Smooth muscle cell (in vitro differentiated cells): ENCODE measurements around the gene PLEKHJ1. TPM values are rescaled to one million over a fixed set of nuclear protein-coding genes. Genes with fewer than 3 reads are reported as not detected.

Experiments
- DNase-seq: peaks from one replicate; lab custom pipeline; 2025; ENCODE audit not compliant: unreplicated experiment; lab: John Stamatoyannopoulos, UW
- H2AFZ ChIP-seq: fragments of 200-600 bp; sonication (generic); 2 replicates; pipeline ENCODE4 v1.6.0; 2016; ENCODE audit warnings: antibody characterized with exemption, low read depth, mild to moderate bottlenecking
- H3F3A ChIP-seq: fragments of 200-600 bp; sonication (generic); 2 replicates; pipeline ENCODE4 v1.6.0; 2017; ENCODE audit warnings: antibody characterized with exemption, low read depth
- H3K27ac ChIP-seq: fragments of 200-600 bp; sonication (generic); 2 replicates; pipeline ENCODE4 v1.5.1; 2016; ENCODE audit warnings: low read depth, mild to moderate bottlenecking
- H3K27me3 ChIP-seq: fragments of 200-600 bp; sonication (generic); 2 replicates; pipeline ENCODE4 v1.6.1; 2016; ENCODE audit warnings: low read depth, mild to moderate bottlenecking
- H3K36me3 ChIP-seq: fragments of 200-600 bp; sonication (generic); 2 replicates; pipeline ENCODE4 v1.5.1; 2016; ENCODE audit warnings: low read depth
- H3K4me1 ChIP-seq: fragments of 200-600 bp; sonication (generic); 2 replicates; pipeline ENCODE4 v1.5.1; 2016; ENCODE audit warnings: low read depth
- H3K4me2 ChIP-seq: fragments of 200-600 bp; sonication (generic); 2 replicates; pipeline ENCODE4 v1.6.0; 2016; ENCODE audit warnings: mild to moderate bottlenecking
- H3K4me3 ChIP-seq: fragments of 200-600 bp; sonication (generic); 2 replicates; pipeline ENCODE4 v1.5.1; 2016; ENCODE audit warnings: mild to moderate bottlenecking
- H3K79me2 ChIP-seq: fragments of 200-600 bp; sonication (generic); 2 replicates; pipeline ENCODE4 v1.6.0; 2016; ENCODE audit warnings: low read depth, mild to moderate bottlenecking
- H3K9ac ChIP-seq: fragments of 200-600 bp; sonication (generic); 2 replicates; pipeline ENCODE4 v1.6.0; 2016; ENCODE audit warnings: low read depth
- H3K9me3 ChIP-seq: fragments of 200-600 bp; sonication (generic); replicated peaks from 2 replicates; pipeline ENCODE4 v1.5.1; 2016; ENCODE audit warnings: low read depth
- H4K20me1 ChIP-seq: fragments of 200-600 bp; sonication (generic); 2 replicates; pipeline ENCODE4 v1.6.0; 2016; ENCODE audit warnings: low read depth
- CTCF ChIP-seq: fragments of 200-600 bp; sonication (generic); IDR thresholded peaks from 2 replicates; pipeline ENCODE4 v1.5.1; 2017; ENCODE audit warnings: borderline replicate concordance, mild to moderate bottlenecking, antibody characterized with exemption; ENCODE audit not compliant: insufficient read depth, poor library complexity, severe bottlenecking
- WGBS: methylation state at CpG from one replicate; pipeline ENCODE4 v1.1.7; 2016; ENCODE audit warnings: low lambda C conversion rate; 5-methylcytosine and 5-hydroxymethylcytosine counted together
- polyA plus RNA-seq: library from polyadenylated mRNA; unstranded; fragments of >200 nt; fragmentation: Nextera tagmentation; extraction: Ambion mirVana; gene quantifications from 2 replicates; pipeline ENCODE4 v1.2.1, GENCODE V29; 2016
- total RNA-seq: library from RNA; depleted of rRNA; stranded (reverse); fragments of >200 nt; gene quantifications from 2 replicates; pipeline ENCODE4 v1.2.3, GENCODE V29; 2014

PLEKHJ1 gene
- total and polyA plus RNA-seq, 2 experiments from 2014 or later: 38.6 to 76.5 TPM

GRCh38 chr19:2275588-2276428 lies 39.7 kb upstream of the PLEKHJ1 start:
- WGBS: 98% methylated on average over 50 of the region's 74 CpGs
- DNase-seq: no peak

DNA sequence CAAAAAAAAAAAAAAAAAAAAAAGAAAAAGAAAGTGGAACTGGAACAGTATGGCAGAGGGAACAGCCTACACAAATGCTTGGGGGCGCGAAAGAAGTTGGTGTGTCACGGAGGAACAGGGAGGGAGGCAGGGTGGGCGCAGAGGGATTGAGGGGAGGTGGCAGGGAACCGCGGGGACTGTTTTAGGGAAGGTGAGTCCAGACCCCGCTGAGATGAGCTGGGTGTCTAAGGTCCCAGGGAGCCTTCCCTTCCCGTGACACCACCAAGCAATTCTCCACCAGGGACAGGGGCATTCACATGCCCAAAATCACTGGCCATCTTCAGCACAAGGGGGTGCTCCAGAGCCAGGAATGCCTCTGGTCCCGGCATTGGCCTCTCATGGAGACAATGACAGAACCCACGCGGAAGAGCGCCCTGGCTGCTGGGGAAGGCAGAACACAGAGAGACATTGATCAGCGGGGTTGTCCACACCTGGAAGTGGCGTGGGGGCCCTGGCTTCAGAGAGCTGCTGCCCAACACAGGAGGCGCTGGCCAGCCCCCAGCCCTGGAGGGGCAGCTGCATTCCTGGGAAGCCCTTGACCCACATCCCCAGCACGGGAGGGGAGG lies 38.9 kb upstream of the PLEKHJ1 start:
- H3K9ac ChIP-seq: no peak overlapping the region
- H3K4me2 ChIP-seq: no peak overlapping the region
- peaks cover 89% of the 10 kb centered on the region for H4K20me1 ChIP-seq
- no peak overlapping the region for H2AFZ ChIP-seq
- peaks cover 50% of the 10 kb centered on the region for H3K79me2 ChIP-seq
- H3K27ac ChIP-seq: no peak overlapping the region
- H3K4me3 ChIP-seq: no peak overlapping the region
- no peaks in the 10 kb centered on the region for H3K9me3 ChIP-seq
- DNase-seq: no peak
- H3F3A ChIP-seq: peaks cover 34% of the 10 kb centered on the region
- no peaks in the 10 kb centered on the region for H3K27me3 ChIP-seq
- H3K4me1 ChIP-seq: peaks cover 24% of the 10 kb centered on the region
- peak; percentile 47 for TF ChIP-seq CTCF
- no peaks in the 10 kb centered on the region for H3K36me3 ChIP-seq
- 68% methylated on average over 16 of the region's 16 CpGs for WGBS

More at GRCh38 chr19:2275588-2276428, 39.7 kb upstream of the PLEKHJ1 start:
- Histone ChIP-seq H3F3A (peaks cover 30% of the 10 kb centered on the region), H4K20me1 (peaks cover 85% of the 10 kb centered on the region), H3K27ac (no peak overlapping the region), H3K4me3 (no peak overlapping the region), H3K9me3 (no peaks in the 10 kb centered on the region), H3K79me2 (peaks cover 43% of the 10 kb centered on the region), H3K4me2 (no peak overlapping the region), H3K27me3 (no peaks in the 10 kb centered on the region), H3K36me3 (no peaks in the 10 kb centered on the region), H3K4me1 (peaks cover 24% of the 10 kb centered on the region), H3K9ac (no peak overlapping the region), H2AFZ (no peak overlapping the region)
- no peak for TF ChIP-seq CTCF

DNA sequence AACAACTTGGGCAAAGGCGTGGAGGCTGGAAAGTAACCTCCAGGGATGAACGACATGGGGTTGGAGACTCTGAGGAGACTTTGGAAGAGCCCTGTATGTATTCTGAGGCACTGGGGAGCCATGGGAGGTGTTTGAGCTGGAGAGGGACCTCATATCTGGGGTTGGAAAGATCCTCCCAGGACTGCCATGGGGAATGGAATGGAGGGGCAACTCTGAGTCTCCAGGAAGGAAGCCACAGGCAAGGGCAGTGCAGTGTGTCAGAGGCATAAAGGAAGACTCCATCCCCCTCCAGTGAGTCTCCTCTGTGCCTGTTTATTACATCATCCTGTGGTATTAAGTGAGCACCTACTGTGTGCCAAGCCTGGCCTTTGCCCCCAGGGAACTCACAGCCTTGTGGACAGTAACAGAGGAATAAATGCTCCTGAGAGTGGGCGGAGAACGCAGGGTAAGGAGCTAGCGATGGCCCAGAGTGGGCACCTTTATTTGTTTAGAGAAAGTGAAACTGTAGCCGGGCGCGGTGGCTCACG lies 38.1 kb upstream of the PLEKHJ1 start:
- Histone ChIP-seq H3K4me3 (no peak overlapping the region), H3K36me3 (no peaks in the 10 kb centered on the region), H3K27me3 (no peaks in the 10 kb centered on the region), H3K27ac (peak overlapping the region; percentile 56), H3K4me2 (no peak overlapping the region), H2AFZ (no peak overlapping the region), H3K9me3 (no peaks in the 10 kb centered on the region), H3F3A (peaks cover 36% of the 10 kb centered on the region), H4K20me1 (peaks cover 88% of the 10 kb centered on the region), H3K4me1 (peaks cover 24% of the 10 kb centered on the region), H3K79me2 (peaks cover 57% of the 10 kb centered on the region), H3K9ac (no peak overlapping the region)
- DNase-seq: no peak
- 89% methylated on average over 9 of the region's 9 CpGs for WGBS
- TF ChIP-seq CTCF: no peak
